Endometrium (tissue), 2 donors: ENCODE results near the gene PRDM12.
"Not testable (repeated sequence)": the region's sequence is repeated elsewhere in the genome, so short reads cannot be mapped to it uniquely, and the experiment has no call there.

Experiments
- FAIRE-seq: peaks from 2 replicates; lab custom pipeline; 2012; peaks lifted over from hg19 to GRCh38; lab: Jason Lieb, UNC
- donor health status: control.
- donor health status: control.

Gene PRDM12

GRCh38 chr9:130665029-130665430, 636 bp downstream of the PRDM12 start:
- FAIRE-seq = no peak

- no peak for FAIRE-seq
Measured at GRCh38 chr9:130665431-130666392, 1.3 kb downstream of the PRDM12 start.

DNA sequence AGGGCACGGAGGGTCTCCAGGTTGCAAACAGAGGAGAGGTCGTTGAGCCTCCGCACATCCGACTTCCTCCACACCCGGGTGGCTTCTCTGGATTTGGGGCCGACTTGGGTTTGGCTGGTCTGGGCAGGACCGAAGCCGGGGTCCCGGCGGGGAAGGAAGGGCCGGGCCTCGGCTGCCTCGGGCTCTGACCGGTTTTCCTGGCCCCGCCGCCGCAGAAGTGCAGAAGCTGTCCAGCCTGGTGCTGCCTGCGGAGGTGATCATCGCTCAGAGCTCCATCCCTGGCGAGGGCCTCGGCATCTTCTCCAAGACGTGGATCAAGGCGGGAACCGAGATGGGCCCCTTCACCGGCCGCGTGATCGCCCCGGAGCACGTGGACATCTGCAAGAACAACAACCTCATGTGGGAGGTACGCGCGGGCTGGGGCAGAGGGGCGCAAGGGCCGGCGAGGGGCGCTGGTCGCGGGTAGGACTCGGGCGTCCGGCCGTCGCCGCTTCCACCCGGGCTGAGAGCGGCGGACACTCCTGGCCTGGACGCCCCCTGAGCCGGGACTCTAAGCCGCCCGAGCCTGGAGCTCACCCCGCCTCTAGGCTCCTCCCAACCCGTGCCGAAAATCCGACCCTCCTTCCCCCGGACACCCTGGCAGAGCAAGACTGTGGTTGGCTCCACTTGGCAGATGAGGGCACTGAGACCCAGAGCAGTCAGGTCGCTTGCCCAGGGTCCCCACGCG, 2.2 kb downstream of the PRDM12 start:
- no peak for FAIRE-seq

DNA sequence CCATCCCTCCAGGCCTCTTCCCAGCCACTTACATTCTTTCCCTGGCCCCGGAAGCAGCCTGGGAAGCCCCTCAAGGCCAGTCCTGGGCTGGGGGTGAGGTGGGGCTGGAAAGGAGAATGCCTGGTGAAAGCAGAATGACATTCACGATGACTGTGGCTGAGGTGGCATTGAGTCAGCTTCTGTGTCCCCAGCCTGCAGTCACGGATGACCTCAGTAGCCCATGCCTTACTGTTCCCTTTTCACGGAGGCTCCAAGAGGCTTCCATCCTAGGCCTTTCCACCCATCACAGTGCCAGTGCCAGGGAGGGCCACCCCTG, 2.7 kb downstream of the PRDM12 start:
- FAIRE-seq = no peak

DNA sequence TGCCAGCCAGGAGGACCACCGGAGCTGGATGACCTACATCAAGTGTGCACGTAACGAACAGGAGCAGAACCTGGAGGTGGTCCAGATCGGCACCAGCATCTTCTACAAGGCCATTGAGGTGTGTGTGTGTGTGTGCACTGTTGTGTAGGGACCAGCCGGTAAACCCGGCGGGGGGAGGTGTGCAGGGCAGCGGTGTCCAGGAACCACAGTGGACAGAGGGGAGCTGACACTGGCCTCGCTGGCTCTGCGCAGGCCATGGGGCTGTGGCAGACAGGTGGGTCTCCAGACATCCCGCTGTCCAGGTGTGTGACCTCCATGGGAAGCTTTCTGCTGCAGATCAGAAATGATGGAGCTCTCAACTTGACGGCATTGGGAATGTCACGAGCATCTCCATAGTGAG, 3.8 kb downstream of the PRDM12 start:
- no peak for FAIRE-seq

GRCh38 chr9:130668659-130669058, 4.3 kb downstream of the PRDM12 start:
- FAIRE-seq = no peak

DNA sequence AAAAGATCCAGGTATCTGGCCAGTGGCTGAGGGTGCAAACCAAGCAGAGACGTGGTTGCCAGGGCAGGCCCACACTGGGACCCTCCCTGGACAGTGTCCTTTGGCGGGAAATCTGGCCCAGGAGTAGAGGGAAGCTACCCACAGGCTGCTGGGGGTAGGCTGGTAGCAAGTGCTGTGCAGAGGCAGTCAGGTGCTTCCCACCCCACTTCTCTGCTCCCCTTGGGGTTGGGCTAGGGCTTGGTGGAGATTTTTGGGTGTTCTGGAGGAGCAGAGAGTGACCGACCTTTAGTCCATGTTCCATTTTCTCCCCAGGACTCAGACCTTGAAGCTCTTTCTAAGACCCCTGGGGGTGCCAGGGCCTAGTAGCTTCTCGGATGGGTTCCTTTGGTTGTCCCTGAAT, 5.6 kb downstream of the PRDM12 start:
- no peak for FAIRE-seq

DNA sequence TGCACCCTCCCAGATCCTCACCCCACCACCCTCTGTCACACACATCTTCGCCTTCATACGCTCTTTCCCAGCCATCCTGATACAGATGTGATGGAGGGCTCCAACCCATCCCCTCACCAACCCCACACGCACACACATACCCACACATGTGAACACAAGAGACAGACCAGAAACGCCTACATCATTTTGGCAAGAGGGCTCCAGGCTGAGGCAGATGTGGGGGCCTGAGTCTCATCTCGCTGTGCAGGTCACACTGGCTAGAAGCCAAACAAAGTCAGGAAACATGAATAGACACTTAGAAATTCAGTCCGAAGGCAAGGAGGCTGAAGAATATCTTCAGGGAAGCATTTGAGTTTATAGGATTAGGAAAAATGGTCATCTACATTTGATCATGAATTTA, 6.2 kb downstream of the PRDM12 start:
- FAIRE-seq = no peak

DNA sequence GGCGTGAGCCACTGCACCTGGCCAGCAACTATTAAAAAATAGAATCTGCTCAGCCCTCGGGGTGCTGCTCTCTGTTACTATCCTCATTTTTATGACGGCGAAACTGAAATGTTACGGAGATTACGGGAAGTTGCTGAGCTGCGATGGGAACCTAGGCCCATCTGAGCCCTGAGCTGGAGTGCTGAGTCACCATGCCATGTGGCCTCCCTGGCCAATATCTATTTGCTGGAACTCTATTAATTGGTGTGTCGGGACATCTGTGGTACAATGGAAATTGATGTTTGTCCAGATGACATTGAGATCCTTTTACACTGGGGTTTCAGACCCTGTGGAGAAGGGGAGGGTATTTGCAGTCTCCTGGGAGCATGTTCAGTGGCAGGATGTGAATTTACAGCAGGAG, 8.1 kb downstream of the PRDM12 start:
- no peak for FAIRE-seq

- FAIRE-seq = no peak
Measured at GRCh38 chr9:130672933-130673615, 8.7 kb downstream of the PRDM12 start.

- no peak for FAIRE-seq
Measured at GRCh38 chr9:130675396-130675795, 11.0 kb downstream of the PRDM12 start.

DNA sequence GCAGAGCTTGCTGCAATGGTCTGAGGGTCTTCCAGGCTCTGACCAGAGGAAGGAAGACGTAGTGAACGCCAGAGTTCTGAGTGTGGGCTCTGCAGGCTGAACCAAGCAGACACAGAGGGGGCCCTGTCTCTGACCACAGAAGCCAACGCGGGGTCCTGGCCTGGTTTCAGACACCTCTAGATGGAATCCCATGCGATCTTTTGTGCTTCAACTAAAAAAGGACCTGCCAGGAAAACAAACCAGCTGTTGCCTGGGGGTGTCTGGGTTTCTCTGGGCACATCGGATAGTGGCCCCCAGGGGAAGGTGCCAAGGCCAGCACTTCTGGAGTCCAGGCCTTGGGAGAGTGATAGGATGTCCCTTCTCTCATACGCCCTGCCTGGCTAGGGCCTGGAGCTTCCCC, 12.9 kb downstream of the PRDM12 start:
- no peak for FAIRE-seq

- FAIRE-seq = no peak
Measured at GRCh38 chr9:130680836-130681768, 16.7 kb downstream of the PRDM12 start.

DNA sequence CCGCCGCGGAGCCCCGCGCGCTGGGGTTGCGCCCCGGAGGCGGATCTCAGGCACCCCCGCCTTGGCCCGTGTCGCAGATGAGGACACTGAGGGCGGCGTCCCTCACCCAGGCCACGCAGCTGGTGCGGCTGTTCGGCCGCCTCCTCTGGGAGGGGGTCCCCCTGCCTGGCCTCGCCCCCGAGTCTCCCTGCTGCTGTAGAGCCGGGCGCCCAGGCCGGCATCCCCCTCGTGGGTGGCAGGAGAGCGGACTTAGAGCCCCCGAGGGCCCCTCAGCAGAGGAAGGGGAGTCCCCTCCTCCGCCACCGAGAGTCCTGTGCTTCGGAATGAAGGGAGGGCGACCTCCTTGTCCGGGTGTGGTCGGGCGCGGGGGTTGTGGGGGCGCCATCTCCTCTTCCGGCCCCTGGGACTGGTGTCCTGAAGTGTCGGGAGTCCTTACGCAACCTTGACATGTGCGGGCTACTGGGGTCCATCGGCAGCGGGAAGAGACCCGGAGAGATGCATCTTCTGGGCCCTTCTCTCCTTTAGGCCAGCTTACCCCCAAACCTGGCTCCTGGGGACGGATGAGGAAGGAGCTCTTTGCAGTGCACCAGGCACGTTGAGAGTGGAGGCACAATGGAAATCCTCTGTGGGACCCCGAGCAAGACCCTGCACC, 17.5 kb downstream of the PRDM12 start:
- no peak for FAIRE-seq

- FAIRE-seq = peak; percentile 80
Measured at GRCh38 chr9:130682421-130683121, 18.2 kb downstream of the PRDM12 start.

GRCh38 chr9:130685104-130685503, 20.7 kb downstream of the PRDM12 start:
- no peak for FAIRE-seq

- not testable (repeated sequence) for FAIRE-seq
Measured at GRCh38 chr9:130685945-130686344, 21.6 kb downstream of the PRDM12 start.

- no peak for FAIRE-seq
Measured at GRCh38 chr9:130687615-130688014, 23.2 kb downstream of the PRDM12 start.

GRCh38 chr9:130688072-130688471, 23.7 kb downstream of the PRDM12 start:
- FAIRE-seq = no peak

- no peak for FAIRE-seq
Measured at GRCh38 chr9:130689572-130689936, 25.2 kb downstream of the PRDM12 start.
